Esophagus squamous epithelium (tissue), 5 donors: ENCODE measurements around the gene GREM1. TPM values are rescaled to one million over a fixed set of nuclear protein-coding genes. Genes with fewer than 3 reads are reported as not detected.

ENCODE experiments used
- DNase-seq: peaks from one replicate; lab custom pipeline; 2025; lab: John Stamatoyannopoulos, UW
- H3K27ac ChIP-seq, 4 donors: fragments of 200-600 bp; sonication (generic); one replicate each; pipeline ENCODE4 v1.5.1; 2016 to 2019; ENCODE audit warnings: mild to moderate bottlenecking in 1 of 4
- H3K27me3 ChIP-seq, 4 donors: fragments of 200-600 bp; sonication (generic); 1 replicate in 3 of 4; 2 replicates in 1 of 4; pipeline versions ENCODE4 v1.5.1 to v1.6.0; 2017 to 2021; ENCODE audit warnings: antibody characterized with exemption in 1 of 4
- H3K36me3 ChIP-seq, 3 donors: fragments of 200-600 bp; sonication (generic); one replicate each; pipeline ENCODE4 v1.5.1; 2016 to 2019
- H3K4me1 ChIP-seq, 3 donors: fragments of 200-600 bp; sonication (generic); one replicate each; pipeline ENCODE4 v1.5.1; 2017 to 2019
- H3K4me3 ChIP-seq, 4 donors: fragments of 200-600 bp; sonication (generic); 1 replicate in 3 of 4; 2 replicates in 1 of 4; pipeline ENCODE4 v1.5.1; 2016 to 2019; ENCODE audit warnings: mild to moderate bottlenecking in 2 of 4, moderate library complexity in 1 of 4
- H3K9me3 ChIP-seq, 3 donors: fragments of 200-600 bp; sonication (generic); one replicate each; pipeline ENCODE4 v1.5.1; 2016 to 2019
- POLR2A ChIP-seq, 4 donors: fragments of 450-650 bp; IDR thresholded peaks; one replicate each; pipeline ENCODE4 v1.6.1; 2017; ENCODE audit warnings: antibody characterized with exemption in 4 of 4, mild to moderate bottlenecking in 4 of 4, moderate library complexity in 3 of 4
- WGBS, 2 donors: methylation state at CpG; one replicate each; pipeline ENCODE4 v1.1.5; 2018; 5-methylcytosine and 5-hydroxymethylcytosine counted together
- intact Hi-C: fragments of 100-400 bp; cut with DNase I; formaldehyde crosslinking; loops from one replicate; pipeline ENCODE4 v1.15.0; 2022
- total RNA-seq, 4 donors: library from RNA; depleted of rRNA; stranded (reverse); fragments of >200 nt; gene quantifications; one replicate each; pipeline ENCODE4 v1.1.0, GENCODE V29; 2016
- TF ChIP-seq, protein P1 (sequence below), 6 experiments: fragments of 450-650 bp in 4 of 6; fragments of 200-600 bp in 2 of 6; sonication (generic) in 2 of 6; IDR thresholded peaks; one replicate each; pipeline ENCODE4 v1.5.1; 2016 to 2019; ENCODE audit warnings: antibody characterized with exemption in 6 of 6, mild to moderate bottlenecking in 4 of 6, moderate library complexity in 4 of 6
- donor health status: DM: yes; HTN: yes; CAD: no.

The GREM1 gene
- total RNA-seq, 4 donors from 2014 or later, result 0.30 to 11.6 (median 6.4) TPM

DNA sequence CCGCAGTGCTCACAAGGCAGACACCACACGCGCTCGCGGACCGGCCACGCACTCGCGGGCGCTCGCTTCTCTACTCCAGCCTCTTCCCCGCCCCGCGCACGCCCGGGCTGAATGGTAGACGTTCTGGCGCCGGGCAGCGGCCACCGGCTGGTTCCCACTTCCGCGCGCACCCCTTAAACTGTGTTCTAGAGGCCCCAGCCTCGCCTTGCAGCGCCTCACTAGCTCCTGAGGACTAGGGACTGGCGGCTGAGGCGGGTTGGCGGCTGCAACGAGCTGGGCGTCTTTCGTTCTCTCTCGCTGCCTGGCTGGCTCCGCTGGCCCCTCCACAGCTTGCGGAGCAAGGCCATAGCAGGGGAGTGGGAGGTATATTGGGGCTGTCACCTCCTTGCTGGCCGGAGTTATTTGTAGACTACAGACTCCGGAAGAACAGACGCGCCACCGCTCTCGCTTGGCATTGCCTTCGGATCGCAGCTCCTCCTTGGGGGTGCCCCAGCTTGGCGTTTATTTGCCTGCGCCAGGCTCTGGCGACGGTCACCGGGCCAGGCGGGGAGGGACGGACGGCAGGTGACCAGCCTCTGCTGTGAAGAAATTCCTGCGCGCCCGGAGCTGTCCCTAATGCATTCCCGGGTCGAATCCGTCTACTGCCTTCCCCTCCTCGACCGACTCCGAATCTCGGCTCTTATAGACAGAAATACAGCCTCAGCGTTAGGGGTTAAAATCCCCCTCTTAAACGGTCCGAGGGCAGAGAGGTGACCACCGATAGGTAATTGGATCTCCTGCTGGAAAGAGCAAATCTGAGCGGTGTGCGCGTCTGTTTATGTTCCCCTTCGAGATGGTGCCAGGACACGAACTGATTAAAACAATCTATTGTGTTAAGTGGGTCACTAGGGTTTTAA, 1.3 kb downstream of the GREM1 start:
- H3K4me1 ChIP-seq, result peaks cover 0 to 30% (median 12%) of the 10 kb centered on the region in 3 donors
- TF ChIP-seq, protein P1, sequence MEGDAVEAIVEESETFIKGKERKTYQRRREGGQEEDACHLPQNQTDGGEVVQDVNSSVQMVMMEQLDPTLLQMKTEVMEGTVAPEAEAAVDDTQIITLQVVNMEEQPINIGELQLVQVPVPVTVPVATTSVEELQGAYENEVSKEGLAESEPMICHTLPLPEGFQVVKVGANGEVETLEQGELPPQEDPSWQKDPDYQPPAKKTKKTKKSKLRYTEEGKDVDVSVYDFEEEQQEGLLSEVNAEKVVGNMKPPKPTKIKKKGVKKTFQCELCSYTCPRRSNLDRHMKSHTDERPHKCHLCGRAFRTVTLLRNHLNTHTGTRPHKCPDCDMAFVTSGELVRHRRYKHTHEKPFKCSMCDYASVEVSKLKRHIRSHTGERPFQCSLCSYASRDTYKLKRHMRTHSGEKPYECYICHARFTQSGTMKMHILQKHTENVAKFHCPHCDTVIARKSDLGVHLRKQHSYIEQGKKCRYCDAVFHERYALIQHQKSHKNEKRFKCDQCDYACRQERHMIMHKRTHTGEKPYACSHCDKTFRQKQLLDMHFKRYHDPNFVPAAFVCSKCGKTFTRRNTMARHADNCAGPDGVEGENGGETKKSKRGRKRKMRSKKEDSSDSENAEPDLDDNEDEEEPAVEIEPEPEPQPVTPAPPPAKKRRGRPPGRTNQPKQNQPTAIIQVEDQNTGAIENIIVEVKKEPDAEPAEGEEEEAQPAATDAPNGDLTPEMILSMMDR (IDR thresholded peaks at IDR 0.05), result no peak
- no peak for TF ChIP-seq POLR2A (IDR thresholded peaks at IDR 0.05)
- 11 to 27% methylated on average over 19 to 30 of the region's 70 CpGs for WGBS, 2 donors
- H3K27me3 ChIP-seq, result peaks cover 3 to 74% (median 25%) of the 10 kb centered on the region in 4 donors
- intact Hi-C loops, result no loop called here
- H3K4me3 ChIP-seq, result peak overlapping the region; percentile 29 to 69 (median 48)
- peak overlapping the region; percentile 58 to 91 (median 76) for H3K27ac ChIP-seq
- DNase-seq, result no peak
- H3K36me3 ChIP-seq, result no peaks in the 10 kb centered on the region
- H3K9me3 ChIP-seq, result no peaks in the 10 kb centered on the region

DNA sequence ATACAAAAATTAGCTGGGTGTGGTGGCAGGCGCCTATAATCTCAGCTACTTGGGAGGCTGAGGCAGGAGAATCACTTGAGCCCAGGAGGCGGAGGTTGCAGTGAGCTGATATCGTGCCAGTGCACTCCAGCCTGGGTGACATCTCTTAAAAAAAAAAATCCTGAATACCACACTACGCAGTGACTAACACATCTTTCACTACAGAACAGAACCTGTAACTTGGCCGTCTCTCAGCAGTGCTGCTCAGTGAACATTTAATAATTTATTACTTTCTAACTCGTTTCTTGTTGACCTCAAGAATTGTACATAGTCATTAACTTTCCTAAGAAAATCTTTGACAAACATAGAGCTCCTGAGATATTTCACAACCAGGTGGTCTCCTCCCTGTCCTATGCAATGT, 3.8 kb downstream of the GREM1 start:
- no peak overlapping the region for H3K4me3 ChIP-seq
- intact Hi-C loops, result no loop called here
- peaks cover 3 to 50% (median 18%) of the 10 kb centered on the region in 4 donors for H3K27me3 ChIP-seq
- TF ChIP-seq POLR2A (IDR thresholded peaks at IDR 0.05), result no peak
- TF ChIP-seq, protein P1 (IDR thresholded peaks at IDR 0.05), result no peak
- WGBS, 2 donors, result 80 to 84% methylated on average over 6 of the region's 6 CpGs
- peaks cover 0 to 30% (median 12%) of the 10 kb centered on the region in 3 donors for H3K4me1 ChIP-seq
- no peaks in the 10 kb centered on the region for H3K36me3 ChIP-seq
- no peak overlapping the region for H3K27ac ChIP-seq
- H3K9me3 ChIP-seq, result no peaks in the 10 kb centered on the region
- no peak for DNase-seq

DNA sequence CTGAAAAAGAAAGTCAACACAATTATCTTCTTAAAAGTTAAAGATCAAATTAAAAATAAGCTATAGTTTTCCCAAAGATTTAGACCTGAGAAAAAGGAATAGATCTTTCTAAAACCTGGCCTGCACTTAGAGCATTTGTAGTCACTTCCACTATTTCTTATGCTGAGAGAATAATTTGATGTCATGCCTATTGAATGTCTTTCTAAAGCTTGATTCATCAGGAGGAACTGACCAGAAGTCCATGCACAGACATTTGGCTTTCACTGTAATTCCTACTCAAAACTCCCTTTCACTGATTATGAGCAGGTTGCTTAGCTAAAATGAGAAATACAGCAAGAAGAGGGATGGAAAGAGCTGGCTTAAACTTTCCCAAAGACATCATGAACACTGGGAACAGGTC, 4.3 kb downstream of the GREM1 start:
- TF ChIP-seq POLR2A (IDR thresholded peaks at IDR 0.05), result no peak
- TF ChIP-seq, protein P1 (IDR thresholded peaks at IDR 0.05), result no peak
- DNase-seq, result no peak
- no peak overlapping the region for H3K27ac ChIP-seq
- H3K4me1 ChIP-seq, result peaks cover 0 to 26% (median 12%) of the 10 kb centered on the region in 3 donors
- no peaks in the 10 kb centered on the region for H3K9me3 ChIP-seq
- intact Hi-C loops, result no loop called here
- H3K27me3 ChIP-seq, result peaks cover 3 to 45% (median 17%) of the 10 kb centered on the region in 4 donors
- no peaks in the 10 kb centered on the region for H3K36me3 ChIP-seq
- no peak overlapping the region for H3K4me3 ChIP-seq

DNA sequence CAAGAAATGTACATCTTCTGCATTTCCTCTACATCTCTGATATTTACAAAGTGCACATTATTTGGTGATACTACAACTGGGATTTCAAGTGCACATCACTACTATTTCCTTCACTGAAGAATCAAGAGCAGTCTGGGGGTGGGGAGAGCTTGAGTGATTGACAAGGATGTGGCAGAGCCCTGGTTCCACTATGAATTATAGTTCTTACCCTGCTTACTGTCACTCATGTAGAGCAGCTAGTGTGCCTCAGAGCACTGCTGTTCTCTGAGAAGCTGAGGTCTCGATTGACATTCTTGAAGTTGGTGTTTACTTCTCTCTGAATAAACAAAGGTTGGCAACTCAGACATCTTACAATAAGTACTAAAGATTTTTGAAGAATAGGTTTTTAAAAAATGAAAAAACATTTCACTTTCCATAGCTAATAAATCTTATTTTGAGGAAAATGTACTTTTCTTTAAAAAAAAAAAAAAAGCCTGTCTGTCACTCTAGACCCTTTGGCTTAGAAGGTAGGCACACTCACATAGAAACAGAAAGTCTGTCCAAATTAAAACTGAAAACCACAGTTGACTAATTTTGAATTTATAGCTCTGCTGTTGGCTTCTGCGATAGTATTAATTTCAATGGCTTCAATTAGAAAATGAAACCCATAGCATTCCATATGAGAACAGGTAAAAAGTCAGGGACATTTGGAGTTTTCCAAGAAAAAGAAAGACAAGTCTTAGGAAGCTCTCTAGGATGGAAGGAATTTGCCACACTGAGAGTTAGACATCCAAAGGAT, 5.6 kb downstream of the GREM1 start:
- peaks cover 3 to 32% (median 11%) of the 10 kb centered on the region in 4 donors for H3K27me3 ChIP-seq
- peaks cover 0 to 4% (median 0%) of the 10 kb centered on the region in 3 donors for H3K9me3 ChIP-seq
- intact Hi-C loops, result no loop called here
- no peak for TF ChIP-seq POLR2A (IDR thresholded peaks at IDR 0.05)
- TF ChIP-seq, protein P1 (IDR thresholded peaks at IDR 0.05), result no peak
- 66 to 82% methylated on average over 2 of the region's 2 CpGs for WGBS, 2 donors
- H3K4me1 ChIP-seq, result peaks cover 0 to 14% (median 4%) of the 10 kb centered on the region in 3 donors
- H3K36me3 ChIP-seq, result no peaks in the 10 kb centered on the region
- no peak overlapping the region for H3K27ac ChIP-seq
- no peak overlapping the region for H3K4me3 ChIP-seq
- no peak for DNase-seq
